Effector CD4-positive, alpha-beta T cell (primary cell): ENCODE results near the gene GNL3.
"Not testable (repeated sequence)": the region's sequence is repeated elsewhere in the genome, so short reads cannot be mapped to it uniquely, and the experiment has no call there.

ENCODE experiments used
- DNase-seq: peaks from one replicate; pipeline ENCODE4 v3.0.0-alpha.2; 2020

GNL3 gene

DNA sequence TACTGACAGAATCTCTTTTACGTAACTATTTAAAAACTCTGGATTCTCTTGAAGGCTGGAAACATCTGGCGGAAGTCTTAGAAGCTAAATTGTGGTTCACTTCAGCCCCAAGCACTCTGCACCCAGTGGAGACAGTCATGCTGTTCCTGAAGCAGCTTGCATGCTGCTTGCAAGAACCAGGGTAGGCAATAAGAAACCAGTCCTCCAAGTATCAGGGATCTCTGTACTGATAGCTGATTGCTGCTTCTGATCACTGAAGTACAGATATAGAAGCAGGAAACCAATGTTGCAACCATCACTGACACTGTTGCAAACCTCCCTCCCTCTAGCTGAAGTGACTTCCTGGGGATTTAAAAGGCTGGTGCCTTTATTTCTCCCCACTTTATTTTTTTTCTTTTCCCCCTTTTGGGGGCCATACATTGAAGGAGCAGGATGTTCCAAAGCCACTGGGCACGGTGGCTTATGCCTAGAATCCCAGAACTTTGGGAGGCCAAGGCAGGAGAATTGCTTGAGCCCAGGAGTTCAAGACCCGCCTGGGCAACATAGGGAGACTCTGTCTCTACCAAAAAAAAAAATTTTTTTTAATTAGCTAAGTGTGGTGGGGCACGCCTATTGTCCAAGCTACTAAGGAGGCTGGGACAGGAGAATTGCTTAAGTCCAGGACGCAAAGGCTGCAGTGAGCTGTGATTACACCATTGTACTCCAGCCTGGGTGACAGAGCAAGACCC is 35.3 kb downstream of the GNL3 start:
- no peak for DNase-seq

DNA sequence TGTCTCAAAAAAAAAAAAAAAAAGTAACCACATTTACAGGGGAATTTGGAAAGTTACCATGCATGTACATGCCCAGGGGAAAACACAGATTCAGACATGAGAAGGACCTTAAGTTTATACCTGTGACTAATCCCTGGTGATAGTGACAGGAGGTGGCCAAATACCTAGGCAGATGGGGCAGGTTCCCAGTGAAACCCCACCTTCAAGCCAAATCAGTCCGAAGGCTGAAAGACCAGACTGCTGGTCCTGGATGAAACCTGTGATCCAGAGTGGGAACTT is 35.8 kb downstream of the GNL3 start:
- DNase-seq: no peak

DNA sequence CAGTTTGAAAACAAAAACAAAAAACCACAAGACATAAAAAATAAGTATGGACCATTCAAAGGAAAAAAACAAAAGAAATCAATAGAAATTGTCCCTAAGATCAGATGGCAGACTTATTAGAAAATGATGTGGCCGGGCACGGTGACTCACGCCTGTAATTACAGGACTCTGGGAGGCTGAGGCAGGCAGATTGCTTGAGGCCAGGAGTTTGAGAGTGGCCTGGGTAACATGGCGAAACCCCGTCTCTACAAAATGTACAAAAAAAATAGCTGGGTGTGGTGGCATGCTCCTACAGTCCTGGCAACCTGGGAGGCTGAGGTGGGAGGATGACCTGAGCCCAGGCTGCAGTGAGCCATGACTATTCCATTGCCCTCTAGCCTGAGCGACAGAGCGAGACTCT is 36.7 kb downstream of the GNL3 start:
- DNase-seq: no peak

DNA sequence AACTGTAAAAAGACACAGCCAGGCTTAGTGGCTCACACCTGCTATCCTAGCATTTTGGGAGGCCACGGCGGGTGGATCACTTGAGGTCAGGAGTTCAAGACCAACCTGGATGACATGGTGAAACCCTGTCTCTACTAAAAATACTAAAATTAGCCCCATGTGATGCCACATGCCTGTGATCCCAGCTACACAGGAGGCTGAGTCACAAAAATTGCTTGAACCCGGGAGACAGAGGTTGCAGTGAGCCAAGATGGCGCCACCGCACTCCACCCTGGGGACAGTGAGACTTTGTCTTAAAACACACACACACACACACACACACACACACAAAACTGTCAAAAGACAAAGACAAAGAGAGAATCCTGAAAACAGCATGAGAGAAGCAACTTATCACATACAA is 38.1 kb downstream of the GNL3 start:
- DNase-seq: no peak

DNA sequence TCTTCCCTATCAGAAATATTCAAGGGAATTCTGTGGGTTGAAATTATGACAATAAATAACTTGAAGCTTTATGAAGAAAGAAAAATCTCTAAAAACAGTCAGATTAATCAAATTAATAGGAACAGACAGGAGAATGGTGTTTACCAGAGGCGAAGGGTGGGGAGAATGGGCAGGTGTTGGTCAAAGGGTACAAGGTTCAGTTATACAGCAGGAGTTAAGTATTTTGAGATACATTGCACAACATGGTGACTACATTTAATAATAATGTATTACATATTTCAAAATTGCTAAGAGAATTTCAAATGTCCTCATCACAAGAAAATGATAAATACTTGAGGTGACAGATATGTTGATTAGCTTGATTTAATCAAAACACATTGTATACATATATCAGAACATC is 38.7 kb downstream of the GNL3 start:
- DNase-seq: no peak

DNA sequence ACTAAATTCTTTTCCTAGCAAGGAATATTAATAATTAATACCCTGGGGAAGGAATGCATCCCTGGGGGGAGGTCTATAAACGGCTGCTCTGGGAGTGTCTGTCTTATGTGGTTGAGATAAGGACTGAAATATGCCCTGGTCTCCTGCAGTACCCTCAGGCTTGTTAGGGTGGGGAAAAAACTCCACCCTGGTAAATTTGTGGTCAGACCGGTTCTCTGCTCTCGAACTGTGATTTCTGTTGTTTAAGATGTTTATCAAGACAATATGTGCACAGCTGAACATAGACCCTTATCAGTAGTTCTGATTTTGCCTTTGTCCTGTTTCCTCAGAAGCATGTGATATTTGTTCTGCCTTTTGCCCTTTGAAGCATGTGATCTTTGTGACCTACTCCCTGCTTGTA is 42.9 kb downstream of the GNL3 start:
- not testable (repeated sequence) for DNase-seq

DNA sequence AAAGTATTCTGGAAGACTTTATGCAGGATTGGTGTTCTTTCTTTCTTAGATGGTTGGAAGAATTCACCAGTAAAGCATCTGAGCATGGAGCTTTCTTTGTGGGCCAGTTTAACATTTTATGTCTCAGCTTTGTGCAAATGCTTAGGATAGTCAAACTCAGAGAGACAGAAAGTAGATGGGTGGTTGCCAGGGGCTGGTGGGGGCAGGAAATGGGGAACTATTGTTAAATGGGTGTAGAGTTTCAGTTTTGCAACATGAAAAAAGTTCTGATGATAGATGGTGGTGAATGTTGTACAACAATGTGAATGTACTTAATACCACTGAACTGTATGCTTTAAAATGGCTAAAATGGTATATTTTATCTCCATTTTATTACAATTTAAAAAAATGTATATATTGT is 44.8 kb downstream of the GNL3 start:
- no peak for DNase-seq

DNA sequence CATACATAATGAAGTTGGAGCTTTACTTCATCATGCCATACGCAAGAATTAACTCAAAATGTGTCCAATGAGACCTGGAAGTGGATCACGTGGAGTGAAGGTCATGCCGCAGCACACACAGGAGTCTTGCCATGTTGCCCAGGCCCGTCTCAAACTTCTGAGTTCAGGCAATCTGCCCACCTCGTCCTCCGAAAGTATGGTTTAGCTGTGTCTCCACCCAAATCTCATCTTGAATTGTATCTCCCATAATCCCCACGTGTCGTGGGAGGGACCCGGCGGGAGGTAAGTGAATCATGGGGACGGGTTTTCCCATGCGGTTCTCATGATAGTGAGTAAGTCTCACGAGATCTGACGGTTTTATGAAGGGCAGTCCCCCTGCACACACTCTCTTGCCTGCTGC is 45.8 kb downstream of the GNL3 start:
- DNase-seq: no peak

DNA sequence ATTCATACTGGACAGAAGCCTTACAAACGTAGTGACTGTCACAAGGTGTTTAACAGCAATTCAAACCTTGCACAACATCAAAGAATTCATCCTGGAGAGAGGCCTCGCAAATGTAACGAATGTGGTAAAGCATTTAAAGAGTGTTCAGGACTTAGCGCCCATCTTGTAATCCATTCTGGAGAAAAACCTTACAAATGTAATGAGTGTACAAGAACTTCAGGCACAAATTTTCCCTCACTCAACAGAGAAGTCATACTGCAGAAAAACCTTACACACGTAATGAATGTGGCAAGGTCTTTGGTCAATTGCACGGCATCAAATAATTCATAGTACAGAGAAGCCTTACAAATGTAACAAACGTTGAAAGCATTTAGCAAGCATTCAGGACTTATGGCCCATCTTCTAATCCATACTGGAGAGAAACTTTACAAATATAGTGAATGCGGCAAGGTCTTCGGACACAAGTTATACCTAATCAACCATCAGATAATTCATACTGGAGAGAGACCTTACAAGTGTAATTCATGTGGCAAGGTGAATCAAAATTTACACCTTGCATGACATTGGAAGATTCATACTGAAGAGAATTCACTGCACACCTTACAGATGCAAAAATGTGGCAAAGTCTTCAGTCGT is 47.5 kb downstream of the GNL3 start:
- DNase-seq: no peak

DNA sequence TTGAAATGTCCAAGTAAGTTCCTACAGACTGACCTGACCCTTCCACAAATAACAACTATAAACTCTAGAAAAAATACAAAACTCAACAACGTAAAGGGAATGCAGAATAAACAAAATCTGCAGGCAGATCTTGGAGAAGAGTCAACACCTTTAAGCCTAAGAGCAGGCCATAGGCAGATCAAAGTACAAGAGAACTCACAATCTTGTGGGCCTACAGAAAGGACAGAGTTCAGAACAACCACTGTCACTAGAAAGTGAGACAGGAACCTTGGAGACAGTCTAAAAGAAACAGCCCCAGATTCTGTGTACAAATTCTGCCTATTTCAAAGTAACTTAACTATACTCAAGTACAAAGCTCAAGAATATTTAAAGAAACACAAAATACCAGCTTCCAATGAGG is 53.9 kb downstream of the GNL3 start:
- DNase-seq: no peak

DNA sequence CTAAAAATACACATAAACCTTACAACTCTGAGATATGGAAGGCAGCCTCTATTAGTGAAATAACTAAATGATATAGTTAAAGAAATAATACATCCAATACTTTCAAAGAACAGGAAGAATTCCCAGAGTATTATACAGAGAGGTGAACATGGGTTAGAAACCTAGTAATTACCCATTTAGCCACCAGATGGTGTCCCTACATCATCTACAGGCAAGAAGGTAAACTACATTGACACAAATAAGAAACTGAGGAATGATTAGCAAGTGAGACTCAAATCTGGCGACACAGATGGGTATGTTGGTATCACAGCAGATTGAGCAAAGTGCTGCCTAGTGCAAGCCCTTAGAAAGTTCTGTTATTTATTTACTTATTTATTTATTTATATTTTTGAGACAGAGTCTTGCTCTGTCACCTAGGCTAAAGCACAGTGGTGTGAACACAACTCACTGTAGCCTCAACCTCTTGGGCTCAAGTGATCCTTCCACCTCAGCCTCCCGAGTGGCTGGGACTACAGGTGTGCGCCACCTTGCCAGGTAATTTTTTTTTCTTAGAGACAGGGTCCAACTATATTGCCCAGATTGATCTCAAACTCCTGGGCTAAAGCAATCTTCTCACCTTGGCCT is 56.7 kb downstream of the GNL3 start:
- DNase-seq: no peak

DNA sequence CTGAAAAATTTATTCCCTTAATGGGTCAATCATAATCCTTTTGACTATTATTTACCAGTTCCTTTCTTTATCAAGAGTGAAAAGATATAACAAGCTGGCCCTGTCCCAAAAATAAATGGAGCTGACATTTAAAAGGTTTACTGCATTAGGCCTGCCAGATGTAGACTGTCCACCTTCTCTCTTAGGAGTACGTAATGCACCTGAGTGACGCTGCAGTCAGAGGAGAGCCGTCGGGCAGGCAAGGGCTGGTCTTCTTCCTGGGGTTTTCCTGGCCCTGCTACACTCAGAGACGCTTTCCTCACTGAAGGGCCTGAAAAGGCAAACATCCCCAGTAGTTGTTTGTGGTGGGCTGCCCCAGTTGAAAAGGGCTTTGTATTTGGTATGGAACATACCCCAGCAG is 57.3 kb downstream of the GNL3 start:
- no peak for DNase-seq

DNA sequence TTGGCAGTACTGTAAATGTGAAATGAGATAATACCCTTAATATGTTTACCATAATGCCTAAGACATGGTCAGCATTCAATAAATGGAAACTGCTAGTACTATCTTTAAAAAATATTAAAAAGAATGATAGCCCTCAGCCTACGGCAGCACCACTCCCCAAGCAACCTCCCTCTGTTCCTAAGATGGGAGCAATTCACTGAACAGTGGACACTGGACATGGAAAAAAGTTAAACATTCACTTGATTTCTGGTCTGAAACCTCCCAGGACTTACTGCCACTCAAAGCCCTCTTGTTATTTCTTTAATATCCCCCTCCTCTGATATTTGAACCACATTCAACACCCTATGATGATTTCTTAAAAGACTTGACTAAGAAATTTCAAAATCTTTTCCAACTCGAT is 57.9 kb downstream of the GNL3 start:
- no peak for DNase-seq
